RPMI7951 (cell line): ENCODE measurements around the gene TRAPPC2L. TPM values are rescaled to one million over a fixed set of nuclear protein-coding genes. Genes with fewer than 3 reads are reported as not detected.
"Not testable (repeated sequence)": the region's sequence is repeated elsewhere in the genome, so short reads cannot be mapped to it uniquely, and the experiment has no call there.

ENCODE experiments used
- DNase-seq: peaks from one replicate; pipeline ENCODE4 v3.0.0-alpha.2; 2012; ENCODE audit warnings: low read depth
- total RNA-seq: library from RNA; depleted of rRNA; stranded (reverse); fragments of >200 nt; shearing (Covaris generic); gene quantifications from 2 replicates; pipeline ENCODE4 v1.2.3, GENCODE V29; 2014

TRAPPC2L gene
- total RNA-seq, 1 experiment from 2014 or later: 48.7 TPM

- no peak for DNase-seq
Observed at GRCh38 chr16:88891083-88891482, 34.2 kb downstream of the TRAPPC2L start.

GRCh38 chr16:88892065-88892464 is 35.1 kb downstream of the TRAPPC2L start:
- no peak for DNase-seq

GRCh38 chr16:88893127-88893968 is 36.4 kb downstream of the TRAPPC2L start:
- no peak for DNase-seq

- not testable (repeated sequence) for DNase-seq
Observed at GRCh38 chr16:88894266-88894665, 37.3 kb downstream of the TRAPPC2L start.

- DNase-seq: no peak
Observed at GRCh38 chr16:88894681-88895300, 37.9 kb downstream of the TRAPPC2L start.

- DNase-seq: no peak
Observed at GRCh38 chr16:88895335-88895734, 38.4 kb downstream of the TRAPPC2L start.

GRCh38 chr16:88896238-88897070 is 39.5 kb downstream of the TRAPPC2L start:
- no peak for DNase-seq

- peak; percentile 52 for DNase-seq
Observed at GRCh38 chr16:88897696-88898425, 40.9 kb downstream of the TRAPPC2L start.

- DNase-seq: no peak
Observed at GRCh38 chr16:88899901-88900661, 43.2 kb downstream of the TRAPPC2L start.

- DNase-seq: no peak
Observed at GRCh38 chr16:88900662-88901052, 43.7 kb downstream of the TRAPPC2L start.

GRCh38 chr16:88901718-88902337 is 44.9 kb downstream of the TRAPPC2L start:
- DNase-seq: no peak

GRCh38 chr16:88902744-88903143 is 45.8 kb downstream of the TRAPPC2L start:
- DNase-seq: no peak

- no peak for DNase-seq
Observed at GRCh38 chr16:88903267-88903666, 46.3 kb downstream of the TRAPPC2L start.

GRCh38 chr16:88904676-88905365 is 47.9 kb downstream of the TRAPPC2L start:
- DNase-seq: no peak

- no peak for DNase-seq
Observed at GRCh38 chr16:88905563-88905962, 48.6 kb downstream of the TRAPPC2L start.

GRCh38 chr16:88906020-88906419 is 49.1 kb downstream of the TRAPPC2L start:
- no peak for DNase-seq

- no peak for DNase-seq
Observed at GRCh38 chr16:88906535-88907105, 49.7 kb downstream of the TRAPPC2L start.

- peak; percentile 34 for DNase-seq
Observed at GRCh38 chr16:88907768-88908167, 50.8 kb downstream of the TRAPPC2L start.

GRCh38 chr16:88908307-88908706 is 51.4 kb downstream of the TRAPPC2L start:
- no peak for DNase-seq
